Endothelial cell of umbilical vein (primary cell): ENCODE data around the gene CROCC2. TPM values are rescaled to one million over a fixed set of nuclear protein-coding genes. Genes with fewer than 3 reads are reported as not detected.

ENCODE experiments used
- BruUV-seq: library from RNA; stranded (reverse); fragments of 400-500 nt; replicated peaks from 2 replicates; lab custom pipeline; 2021; lab: Mats Ljungman, UMichigan
- CTCF ChIA-PET: fragments of 300-600, 350-600 bp; sonication (Branson Sonifier 250); formaldehyde crosslinking; loops from one replicate; lab custom pipeline; 2021; ENCODE audit warnings: antibody characterized with exemption, inconsistent platforms; lab: Charles Lee
- POLR2A ChIA-PET: fragments of 300-600, 350-600 bp; sonication (Branson Sonifier 250); formaldehyde crosslinking; loops from one replicate; lab custom pipeline; 2021; ENCODE audit warnings: antibody characterized with exemption, inconsistent platforms; lab: Charles Lee
- DNase-seq: peaks from one replicate; pipeline ENCODE4 v3.0.0-alpha.2; 2011; ENCODE audit warnings: low read depth, low spot score
- FAIRE-seq: peaks from 2 replicates; lab custom pipeline; 2011; peaks lifted over from hg19 to GRCh38; lab: Jason Lieb, UNC
- H2AFZ ChIP-seq: 2 replicates; pipeline ENCODE4 v1.6.0; 2012; ENCODE audit warnings: low read depth, low read length, control low read depth, inconsistent platforms
- H3K27ac ChIP-seq: 2 replicates; pipeline ENCODE4 v1.5.1; 2011; ENCODE audit warnings: low read depth, mild to moderate bottlenecking, control low read depth, low read length, moderate library complexity; ENCODE audit not compliant: insufficient read depth
- H3K27me3 ChIP-seq, 2 experiments: 2 replicates each; pipeline versions ENCODE4 v1.6.0 to v1.6.1; 2011; ENCODE audit warnings: low read length in 2 of 2, mixed read lengths in 1 of 2; ENCODE audit not compliant: control insufficient read depth in 2 of 2, insufficient read depth in 2 of 2
- H3K36me3 ChIP-seq, 2 experiments: 2 replicates in 1 of 2; 3 replicates in 1 of 2; pipeline ENCODE4 v1.5.1; 2011; ENCODE audit warnings: low read length in 2 of 2, mild to moderate bottlenecking in 1 of 2, moderate library complexity in 1 of 2; ENCODE audit not compliant: control insufficient read depth in 2 of 2, insufficient read depth in 2 of 2; ENCODE audit errors: extremely low read depth in 1 of 2
- H3K4me1 ChIP-seq: 3 replicates; pipeline ENCODE4 v1.5.1; 2011; ENCODE audit warnings: mild to moderate bottlenecking, low read length; ENCODE audit not compliant: control insufficient read depth, insufficient read depth; ENCODE audit errors: extremely low read depth
- H3K4me2 ChIP-seq: 2 replicates; pipeline ENCODE4 v1.6.1; 2011; ENCODE audit warnings: low read length, control low read depth, mixed read lengths; ENCODE audit not compliant: insufficient read depth
- H3K4me3 ChIP-seq, 3 experiments: fragments of 200-600 bp in 1 of 3; sonication (generic), shearing (Covaris generic) in 1 of 3; replicated peaks in 1 of 3; 2 replicates each; pipeline ENCODE4 v1.5.1; 2011 to 2016; ENCODE audit warnings: control low read depth in 3 of 3, low read length in 3 of 3, mild to moderate bottlenecking in 2 of 3, inconsistent platforms in 1 of 3, low read depth in 1 of 3, moderate library complexity in 1 of 3; ENCODE audit not compliant: insufficient read depth in 1 of 3
- H3K79me2 ChIP-seq: 2 replicates; pipeline ENCODE4 v1.6.0; 2012; ENCODE audit warnings: low read length, inconsistent platforms; ENCODE audit not compliant: control insufficient read depth, insufficient read depth
- H3K9ac ChIP-seq: replicated peaks from 2 replicates; pipeline ENCODE3; 2011; ENCODE audit warnings: low read length, control low read depth; ENCODE audit not compliant: insufficient read depth; ENCODE audit errors: extremely low read depth
- H3K9me1 ChIP-seq: replicated peaks from 3 replicates; pipeline ENCODE4 v1.6.0; 2011; ENCODE audit warnings: mild to moderate bottlenecking, low read length; ENCODE audit not compliant: control insufficient read depth, insufficient read depth; ENCODE audit errors: extremely low read depth
- H3K9me3 ChIP-seq: replicated peaks from 2 replicates; pipeline ENCODE4 v1.5.1; 2012; ENCODE audit warnings: low read length, inconsistent platforms; ENCODE audit not compliant: control insufficient read depth, insufficient read depth
- H4K20me1 ChIP-seq: replicated peaks from 2 replicates; pipeline ENCODE3; 2011; ENCODE audit warnings: mild to moderate bottlenecking, low read length; ENCODE audit not compliant: control insufficient read depth, insufficient read depth; ENCODE audit errors: extremely low read depth
- EZH2 ChIP-seq: IDR thresholded peaks from 2 replicates; pipeline ENCODE4 v1.6.1; 2012; ENCODE audit warnings: borderline replicate concordance, low read depth, mild to moderate bottlenecking, moderate library complexity, low read length, inconsistent platforms; ENCODE audit not compliant: severe bottlenecking
- FOS ChIP-seq: IDR thresholded peaks from 2 replicates; pipeline ENCODE4 v1.6.1; 2011; ENCODE audit warnings: mild to moderate bottlenecking, low read length, moderate library complexity, borderline replicate concordance; ENCODE audit not compliant: insufficient read depth
- GATA2 ChIP-seq: IDR thresholded peaks from 2 replicates; pipeline ENCODE4 v1.7.0; 2011; ENCODE audit warnings: low read depth, mild to moderate bottlenecking, moderate library complexity, mixed read lengths, low read length; ENCODE audit not compliant: insufficient read length, insufficient read depth
- JUN ChIP-seq: IDR thresholded peaks from 2 replicates; pipeline ENCODE4 v1.6.1; 2011; ENCODE audit warnings: borderline replicate concordance, low read depth; ENCODE audit not compliant: insufficient read length, insufficient read depth
- MYC ChIP-seq: IDR thresholded peaks from one replicate; pipeline ENCODE4 v1.6.1; 2011; ENCODE audit warnings: mild to moderate bottlenecking, low read depth, low read length
- POLR2A ChIP-seq: IDR thresholded peaks from 2 replicates; pipeline ENCODE4 v1.6.1; 2012; ENCODE audit warnings: low read depth, mild to moderate bottlenecking, control low read depth, low read length
- POLR2AphosphoS5 ChIP-seq: IDR thresholded peaks from 2 replicates; pipeline ENCODE4 v1.6.1; 2012; ENCODE audit warnings: low read depth, mild to moderate bottlenecking, control low read depth, low read length, moderate library complexity; ENCODE audit not compliant: insufficient read depth
- dilution Hi-C: fragments of 300-500 bp; cut with MboI; formaldehyde crosslinking; loops from one replicate; pipeline ENCODE4 v1.15.0; 2019; ENCODE audit warnings: low sequenced_read_pairs; ENCODE audit not compliant: extremely low pct_ligation_motif_present
- intact Hi-C: fragments of 100-400 bp; cut with micrococcal nuclease; formaldehyde crosslinking; loops from one replicate; pipeline ENCODE4 v1.10.0; 2022
- polyA plus RNA-seq, 4 experiments: library from polyadenylated mRNA; depleted of rRNA in 3 of 4; stranded (reverse) in 3 of 4; unstranded in 1 of 4; fragments of >200 nt; gene quantifications; 2 replicates each; pipeline versions ENCODE4 v1.2.1 to v1.2.3, GENCODE V29; 2011 to 2012; ENCODE audit warnings: missing spikeins in 1 of 4
- total RNA-seq: library from RNA; stranded (reverse); gene quantifications from 2 replicates; pipeline ENCODE4 v1.2.3, GENCODE V29; 2021
- TF ChIP-seq, protein P1 (sequence below), 2 donors: IDR thresholded peaks; 1 replicate in 1 of 2; 2 replicates in 1 of 2; pipeline ENCODE4 v1.5.1; 2011; ENCODE audit warnings: low read length in 2 of 2, mild to moderate bottlenecking in 2 of 2, moderate library complexity in 2 of 2, control low read depth in 1 of 2, inconsistent platforms in 1 of 2, low read depth in 1 of 2; ENCODE audit not compliant: insufficient read depth in 1 of 2; ENCODE audit errors: extremely low read depth in 1 of 2
- TF ChIP-seq, protein P2 (sequence below): IDR thresholded peaks from 2 replicates; pipeline ENCODE4 v1.6.1; 2011; ENCODE audit not compliant: insufficient read depth, insufficient read length

Gene CROCC2
- total and polyA plus RNA-seq, 2 donors (not counting 3 experiments of a cell fraction or from before 2014, with no cell fraction given) = not detected

DNA sequence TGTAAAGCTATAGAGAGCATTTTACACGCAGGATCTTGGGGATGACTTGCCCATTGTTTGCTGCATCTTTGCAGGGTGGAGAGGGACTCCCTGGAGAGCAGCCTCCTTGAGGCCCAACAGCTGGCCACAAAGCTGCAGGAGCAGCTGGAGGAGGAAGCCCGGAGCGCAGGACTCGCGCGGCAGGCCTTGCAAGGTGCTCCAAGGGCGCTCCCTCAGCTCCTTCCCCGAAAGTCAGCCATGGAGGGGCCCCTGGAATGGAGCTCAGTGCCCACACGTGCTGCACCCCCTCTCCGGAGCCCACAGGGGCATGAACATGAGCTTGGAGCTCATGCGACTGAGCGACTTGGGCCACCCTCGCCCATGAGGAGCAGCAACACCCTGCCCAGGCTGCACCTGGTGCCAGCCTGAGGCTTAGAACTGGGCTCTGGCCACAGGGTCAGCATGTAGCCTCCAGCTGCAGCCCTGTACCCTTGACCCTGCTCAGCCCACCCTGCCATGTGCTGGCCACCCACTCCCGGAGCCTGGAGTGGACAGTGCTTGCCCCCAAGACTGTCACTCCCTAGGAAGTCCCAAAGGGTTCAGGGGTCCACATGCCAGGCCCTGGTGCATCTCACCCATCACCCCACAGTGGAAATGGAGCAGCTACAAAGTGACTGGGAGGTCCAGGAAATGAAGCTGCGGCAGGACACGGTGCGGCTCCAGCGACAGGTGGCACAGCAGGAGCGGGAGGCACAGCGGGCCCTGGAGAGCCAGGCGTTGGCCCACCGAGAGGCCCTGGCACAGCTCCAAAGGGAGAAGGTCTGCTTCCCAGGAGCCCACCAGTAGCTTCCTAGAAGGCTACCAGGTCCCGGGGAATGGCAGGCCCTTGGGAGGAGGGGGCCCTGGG is 43.0 kb downstream of the CROCC2 start:
- H3K4me3 ChIP-seq = no peak overlapping the region
- FAIRE-seq = no peak
- no peaks in the 10 kb centered on the region for H4K20me1 ChIP-seq
- ChIA-PET POLR2A (interaction anchor here (0.7 kb wide), 1 partner anchor 231 kb away, joined by 4 read pairs; no protein-coding TSS in a partner anchor), CTCF (interaction anchor here (0.8 to 1.2 kb wide), 2 partner anchors 11 to 35 kb away, joined by 3 read pairs; no protein-coding TSS in a partner anchor)
- no peak overlapping the region for H2AFZ ChIP-seq
- TF ChIP-seq POLR2AphosphoS5 = no peak
- no peak for TF ChIP-seq MYC
- no peak for TF ChIP-seq EZH2
- H3K9me1 ChIP-seq = no peaks in the 10 kb centered on the region
- H3K27ac ChIP-seq = no peak overlapping the region
- BruUV-seq = no TSS peak
- H3K27me3 ChIP-seq = no peaks in the 10 kb centered on the region
- dilution Hi-C loops (no loop called here), intact Hi-C loops (no loop called here)
- H3K9ac ChIP-seq = no peak overlapping the region
- no peak for DNase-seq
- no peaks in the 10 kb centered on the region for H3K4me1 ChIP-seq
- H3K36me3 ChIP-seq = no peaks in the 10 kb centered on the region
- H3K4me2 ChIP-seq = no peak overlapping the region
- H3K79me2 ChIP-seq = no peaks in the 10 kb centered on the region
- H3K9me3 ChIP-seq = no peaks in the 10 kb centered on the region

- ChIA-PET CTCF (interaction anchor here (1.2 kb wide), 1 partner anchor 10 kb away, joined by 3 read pairs; no protein-coding TSS in a partner anchor), POLR2A (no interaction called here)
- no peak overlapping the region for H3K27ac ChIP-seq
- no peak for TF ChIP-seq POLR2A
- TF ChIP-seq, protein P1, sequence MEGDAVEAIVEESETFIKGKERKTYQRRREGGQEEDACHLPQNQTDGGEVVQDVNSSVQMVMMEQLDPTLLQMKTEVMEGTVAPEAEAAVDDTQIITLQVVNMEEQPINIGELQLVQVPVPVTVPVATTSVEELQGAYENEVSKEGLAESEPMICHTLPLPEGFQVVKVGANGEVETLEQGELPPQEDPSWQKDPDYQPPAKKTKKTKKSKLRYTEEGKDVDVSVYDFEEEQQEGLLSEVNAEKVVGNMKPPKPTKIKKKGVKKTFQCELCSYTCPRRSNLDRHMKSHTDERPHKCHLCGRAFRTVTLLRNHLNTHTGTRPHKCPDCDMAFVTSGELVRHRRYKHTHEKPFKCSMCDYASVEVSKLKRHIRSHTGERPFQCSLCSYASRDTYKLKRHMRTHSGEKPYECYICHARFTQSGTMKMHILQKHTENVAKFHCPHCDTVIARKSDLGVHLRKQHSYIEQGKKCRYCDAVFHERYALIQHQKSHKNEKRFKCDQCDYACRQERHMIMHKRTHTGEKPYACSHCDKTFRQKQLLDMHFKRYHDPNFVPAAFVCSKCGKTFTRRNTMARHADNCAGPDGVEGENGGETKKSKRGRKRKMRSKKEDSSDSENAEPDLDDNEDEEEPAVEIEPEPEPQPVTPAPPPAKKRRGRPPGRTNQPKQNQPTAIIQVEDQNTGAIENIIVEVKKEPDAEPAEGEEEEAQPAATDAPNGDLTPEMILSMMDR (IDR thresholded peaks at IDR 0.05; ENCODE audit: extremely low read depth in 1 of 2, insufficient read depth in 1 of 2, low read depth in 1 of 2, low read length in 2 of 2) = no peak
- no peak for TF ChIP-seq FOS
- TF ChIP-seq POLR2AphosphoS5 = no peak
- no peak for TF ChIP-seq MYC
- no peak for TF ChIP-seq GATA2
- no peak for TF ChIP-seq JUN
- no peak for TF ChIP-seq EZH2
- TF ChIP-seq, protein P2, sequence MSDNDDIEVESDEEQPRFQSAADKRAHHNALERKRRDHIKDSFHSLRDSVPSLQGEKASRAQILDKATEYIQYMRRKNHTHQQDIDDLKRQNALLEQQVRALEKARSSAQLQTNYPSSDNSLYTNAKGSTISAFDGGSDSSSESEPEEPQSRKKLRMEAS = no peak
- H3K36me3 ChIP-seq = no peaks in the 10 kb centered on the region
- H3K79me2 ChIP-seq = no peaks in the 10 kb centered on the region
- no TSS peak for BruUV-seq
- no peak overlapping the region for H3K4me3 ChIP-seq
- no peak overlapping the region for H2AFZ ChIP-seq
- FAIRE-seq (no peak), DNase-seq (no peak)
- dilution Hi-C loops = no loop called here
- peaks cover 0 to 2% of the 10 kb centered on the region in 2 experiments for H3K27me3 ChIP-seq
- H3K4me1 ChIP-seq = no peaks in the 10 kb centered on the region
- H3K4me2 ChIP-seq = no peak overlapping the region
- intact Hi-C loops = no loop called here
- no peak overlapping the region for H3K9ac ChIP-seq
- H3K9me1 ChIP-seq = no peaks in the 10 kb centered on the region
- no peaks in the 10 kb centered on the region for H3K9me3 ChIP-seq
- no peaks in the 10 kb centered on the region for H4K20me1 ChIP-seq
Observed at GRCh38 chr2:240949791-240950705, 43.9 kb downstream of the CROCC2 start.
